ENCODE measurements around the gene FAM24A. TPM values are rescaled to one million over a fixed set of nuclear protein-coding genes. Genes with fewer than 3 reads are reported as not detected.

Gene FAM24A
- total and polyA plus RNA-seq, 9 donors = not detected

GRCh38 chr10:122962405-122962804 lies 52.0 kb downstream of the FAM24A start:
- Histone ChIP-seq H3K9me3 (replicated peaks; ENCODE audit: control insufficient read depth, low read depth, low read length) (peaks cover 8% of the 10 kb centered on the region), H3K4me3 (ENCODE audit: low read length) (no peak overlapping the region), H3K4me1 (ENCODE audit: control insufficient read depth, insufficient read depth, low read length) (no peaks in the 10 kb centered on the region), H3K27ac (ENCODE audit: low read length) (no peak overlapping the region), H3K27me3 (ENCODE audit: control insufficient read depth, insufficient read depth, low read length) (no peaks in the 10 kb centered on the region), H3K36me3 (ENCODE audit: control insufficient read depth, insufficient read depth, low read length) (no peaks in the 10 kb centered on the region)
- WGBS (ENCODE audit: insufficient coverage) = 76% methylated on average over 2 of the region's 3 CpGs
- DNase-seq = no peak

Other genes with a start within 250 kb of the FAM24A start
- not detected for gene C10orf120, start 210.8 kb upstream of the FAM24A start, total RNA-seq
- gene C10orf120, start 210.8 kb upstream of the FAM24A start, polyA plus RNA-seq (ENCODE audit: insufficient read depth in 1 of 8, insufficient read length in 8 of 8, low replicate concordance in 1 of 8) = not detected
- gene CUZD1, start 64.8 kb upstream of the FAM24A start, total RNA-seq = 1.0 TPM
- 1 to 10 TPM in 6 of 8 donors, under 1 TPM in 2; 0.78 to 1.5 (median 1.3) TPM for gene CUZD1, start 64.8 kb upstream of the FAM24A start, polyA plus RNA-seq (ENCODE audit: insufficient read depth in 1 of 8, insufficient read length in 8 of 8, low replicate concordance in 1 of 8)
- gene FAM24B, start 31.0 kb upstream of the FAM24A start, total RNA-seq = 2.3 TPM
- gene FAM24B, start 31.0 kb upstream of the FAM24A start, polyA plus RNA-seq (ENCODE audit: insufficient read depth in 1 of 8, insufficient read length in 8 of 8, low replicate concordance in 1 of 8) = 1 to 10 TPM; 1.6 to 4.1 (median 2.9) TPM
- gene C10orf88, start 43.6 kb downstream of the FAM24A start, total RNA-seq = 10.5 TPM
- gene C10orf88, start 43.6 kb downstream of the FAM24A start, polyA plus RNA-seq (ENCODE audit: insufficient read depth in 1 of 8, insufficient read length in 8 of 8, low replicate concordance in 1 of 8) = 10 to 100 TPM in 7 of 8 donors, 1 to 10 TPM in 1; 8.7 to 13.7 (median 12.3) TPM
- 4.0 TPM for gene PSTK, start 69.8 kb downstream of the FAM24A start, total RNA-seq
- gene PSTK, start 69.8 kb downstream of the FAM24A start, polyA plus RNA-seq (ENCODE audit: insufficient read depth in 1 of 8, insufficient read length in 8 of 8, low replicate concordance in 1 of 8) = 1 to 10 TPM; 3.8 to 5.8 (median 4.5) TPM
- gene IKZF5, start 98.2 kb downstream of the FAM24A start, total RNA-seq = 5.0 TPM
- 10 to 100 TPM; 10.6 to 17.9 (median 13.4) TPM for gene IKZF5, start 98.2 kb downstream of the FAM24A start, polyA plus RNA-seq (ENCODE audit: insufficient read depth in 1 of 8, insufficient read length in 8 of 8, low replicate concordance in 1 of 8)
- 8.2 TPM for gene ACADSB, start 98.4 kb downstream of the FAM24A start, total RNA-seq
- 10 to 100 TPM in 4 of 8 donors, 1 to 10 TPM in 4; 7.6 to 12.8 (median 9.9) TPM for gene ACADSB, start 98.4 kb downstream of the FAM24A start, polyA plus RNA-seq (ENCODE audit: insufficient read depth in 1 of 8, insufficient read length in 8 of 8, low replicate concordance in 1 of 8)
- gene HMX3, start 225.4 kb downstream of the FAM24A start, total RNA-seq = not detected
- not detected for gene HMX3, start 225.4 kb downstream of the FAM24A start, polyA plus RNA-seq (ENCODE audit: insufficient read depth in 1 of 8, insufficient read length in 8 of 8, low replicate concordance in 1 of 8)
- gene HMX2, start 237.5 kb downstream of the FAM24A start, total RNA-seq = not detected
- not detected for gene HMX2, start 237.5 kb downstream of the FAM24A start, polyA plus RNA-seq (ENCODE audit: insufficient read depth in 1 of 8, insufficient read length in 8 of 8, low replicate concordance in 1 of 8)
- 66.2 TPM for gene BUB3, start 243.8 kb downstream of the FAM24A start, total RNA-seq
- gene BUB3, start 243.8 kb downstream of the FAM24A start, polyA plus RNA-seq (ENCODE audit: insufficient read depth in 1 of 8, insufficient read length in 8 of 8, low replicate concordance in 1 of 8) = 10 to 100 TPM; 55.0 to 70.7 (median 59.4) TPM